ENCODE data around the gene RPS6KA6.

The RPS6KA6 gene

DNA sequence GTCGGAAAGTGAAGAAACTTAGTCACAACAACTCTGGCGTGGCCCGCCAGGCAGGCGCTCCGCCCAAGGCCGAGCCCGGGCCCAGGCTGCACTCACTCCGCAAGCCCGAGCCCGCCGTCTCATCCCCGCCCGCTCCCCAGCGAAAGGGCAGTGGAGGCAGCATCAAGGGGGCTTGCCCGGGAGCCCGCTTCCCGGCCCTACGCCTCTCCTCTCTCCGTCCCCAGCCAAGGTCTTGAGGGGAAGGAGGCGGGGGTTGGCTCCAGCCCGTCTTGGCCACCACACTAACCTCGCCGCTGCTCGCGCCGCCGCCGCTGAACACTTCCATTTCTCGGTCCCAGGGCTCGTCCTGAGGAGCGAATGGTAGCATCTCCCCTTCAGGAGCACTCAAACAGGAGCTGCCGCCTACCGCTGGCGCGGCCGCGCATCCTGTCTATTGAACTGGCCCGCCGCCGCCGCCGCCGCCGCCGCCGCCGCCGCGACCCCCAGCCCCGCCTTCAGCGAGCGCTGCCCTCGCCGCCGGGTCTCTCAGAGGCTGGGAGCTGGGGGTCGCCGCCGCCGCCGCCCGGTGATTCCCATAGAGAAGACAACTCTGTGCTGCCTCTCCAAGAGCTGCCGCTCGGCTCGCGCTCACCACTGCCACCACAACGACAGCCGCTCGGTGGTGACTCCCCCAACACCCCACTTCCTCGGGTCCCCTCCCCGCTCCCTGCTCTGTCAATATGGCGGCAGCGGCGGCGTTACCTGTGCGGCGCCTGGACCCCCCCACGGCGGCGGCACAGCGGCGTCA is at the start of gene RPS6KA6:
RPS6KA6 (minus strand) TSS at position 667 of the 787 bp plus-strand sequence; CDS start at position 367, 300 bp downstream.
- peak within 1 kb of the TSS; percentile 19 for H3K27ac ChIP-seq (ENCODE audit: low read depth, low read length)
- H3K9ac ChIP-seq (ENCODE audit: low read length) = peak within 1 kb of the TSS; percentile 36
- peak within 1 kb of the TSS; percentile 68 for H3K4me3 ChIP-seq (ENCODE audit: low read length)
- no peaks in the 10 kb centered on the region for H3K4me1 ChIP-seq (ENCODE audit: control insufficient read depth, insufficient read depth, low read length)
- H3K36me3 ChIP-seq (ENCODE audit: control insufficient read depth, insufficient read depth, low read length) = no peaks in the 10 kb centered on the region
- no peaks in the 10 kb centered on the region for H3K27me3 ChIP-seq (ENCODE audit: control insufficient read depth, insufficient read depth, low read length)

DNA sequence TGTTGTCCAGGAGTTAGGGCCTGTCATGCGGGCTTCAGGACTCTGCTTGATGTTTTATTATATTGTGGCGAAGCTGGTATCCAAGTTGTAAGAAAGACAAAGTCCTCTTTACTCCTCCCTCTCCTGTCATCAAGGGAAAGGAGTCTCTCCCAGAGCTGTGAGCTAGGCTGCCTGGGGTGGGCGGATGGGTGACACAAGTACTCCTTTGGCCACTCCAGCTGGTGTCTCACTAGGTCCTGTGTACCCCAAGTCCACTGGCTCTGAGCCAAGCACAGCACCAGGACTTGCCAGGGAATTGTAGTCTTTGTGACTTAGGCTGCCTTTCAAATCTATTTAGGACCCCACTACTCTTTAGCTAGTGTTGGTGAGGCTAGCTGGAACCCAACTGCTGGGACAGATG is 36.7 kb upstream of the RPS6KA6 start:
- H3K36me3 ChIP-seq (ENCODE audit: control insufficient read depth, insufficient read depth, low read length) = no peaks in the 10 kb centered on the region
- H3K27me3 ChIP-seq (ENCODE audit: control insufficient read depth, insufficient read depth, low read length) = no peaks in the 10 kb centered on the region
- no peaks in the 10 kb centered on the region for H3K4me1 ChIP-seq (ENCODE audit: control insufficient read depth, insufficient read depth, low read length)
- no peak overlapping the region for H3K27ac ChIP-seq (ENCODE audit: low read depth, low read length)
- no peak overlapping the region for H3K4me3 ChIP-seq (ENCODE audit: low read length)
- H3K9ac ChIP-seq (ENCODE audit: low read length) = no peak overlapping the region

GRCh38 chrX:84223261-84223660 is 35.3 kb upstream of the RPS6KA6 start:
- Histone ChIP-seq H3K9ac (ENCODE audit: low read length) (no peak overlapping the region), H3K27ac (ENCODE audit: low read depth, low read length) (no peak overlapping the region), H3K27me3 (ENCODE audit: control insufficient read depth, insufficient read depth, low read length) (no peaks in the 10 kb centered on the region), H3K4me1 (ENCODE audit: control insufficient read depth, insufficient read depth, low read length) (no peaks in the 10 kb centered on the region), H3K4me3 (ENCODE audit: low read length) (no peak overlapping the region), H3K36me3 (ENCODE audit: control insufficient read depth, insufficient read depth, low read length) (no peaks in the 10 kb centered on the region)

GRCh38 chrX:84221181-84221580 is 33.2 kb upstream of the RPS6KA6 start:
- H3K4me1 ChIP-seq (ENCODE audit: control insufficient read depth, insufficient read depth, low read length) = no peaks in the 10 kb centered on the region
- no peak overlapping the region for H3K4me3 ChIP-seq (ENCODE audit: low read length)
- no peak overlapping the region for H3K9ac ChIP-seq (ENCODE audit: low read length)
- H3K27me3 ChIP-seq (ENCODE audit: control insufficient read depth, insufficient read depth, low read length) = no peaks in the 10 kb centered on the region
- no peak overlapping the region for H3K27ac ChIP-seq (ENCODE audit: low read depth, low read length)
- H3K36me3 ChIP-seq (ENCODE audit: control insufficient read depth, insufficient read depth, low read length) = no peaks in the 10 kb centered on the region

DNA sequence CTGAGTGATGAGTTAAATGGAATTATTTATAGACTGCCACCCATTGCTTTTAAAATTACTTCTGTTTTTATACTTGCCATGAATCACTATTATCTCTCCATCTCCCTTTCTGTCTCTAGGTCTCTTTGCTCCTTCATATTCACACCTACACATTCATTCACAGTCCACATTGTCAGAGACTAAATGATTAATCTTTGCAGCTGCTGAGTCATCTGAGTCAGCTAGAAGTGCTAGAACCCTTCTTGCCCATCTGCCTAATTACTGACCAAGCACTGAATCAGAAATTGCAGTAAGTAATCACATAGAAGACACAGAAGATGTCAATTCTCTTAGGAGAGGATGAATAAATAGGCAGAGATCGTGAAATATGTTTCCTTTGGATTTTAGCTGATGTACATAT is 31.6 kb upstream of the RPS6KA6 start:
- Histone ChIP-seq H3K36me3 (ENCODE audit: control insufficient read depth, insufficient read depth, low read length) (no peaks in the 10 kb centered on the region), H3K9ac (ENCODE audit: low read length) (no peak overlapping the region), H3K4me3 (ENCODE audit: low read length) (no peak overlapping the region), H3K4me1 (ENCODE audit: control insufficient read depth, insufficient read depth, low read length) (no peaks in the 10 kb centered on the region), H3K27ac (ENCODE audit: low read depth, low read length) (no peak overlapping the region), H3K27me3 (ENCODE audit: control insufficient read depth, insufficient read depth, low read length) (no peaks in the 10 kb centered on the region)

GRCh38 chrX:84218726-84219125 is 30.7 kb upstream of the RPS6KA6 start:
- Histone ChIP-seq H3K27me3 (ENCODE audit: control insufficient read depth, insufficient read depth, low read length) (no peaks in the 10 kb centered on the region), H3K4me1 (ENCODE audit: control insufficient read depth, insufficient read depth, low read length) (no peaks in the 10 kb centered on the region), H3K36me3 (ENCODE audit: control insufficient read depth, insufficient read depth, low read length) (no peaks in the 10 kb centered on the region), H3K27ac (ENCODE audit: low read depth, low read length) (no peak overlapping the region), H3K9ac (ENCODE audit: low read length) (no peak overlapping the region), H3K4me3 (ENCODE audit: low read length) (no peak overlapping the region)

DNA sequence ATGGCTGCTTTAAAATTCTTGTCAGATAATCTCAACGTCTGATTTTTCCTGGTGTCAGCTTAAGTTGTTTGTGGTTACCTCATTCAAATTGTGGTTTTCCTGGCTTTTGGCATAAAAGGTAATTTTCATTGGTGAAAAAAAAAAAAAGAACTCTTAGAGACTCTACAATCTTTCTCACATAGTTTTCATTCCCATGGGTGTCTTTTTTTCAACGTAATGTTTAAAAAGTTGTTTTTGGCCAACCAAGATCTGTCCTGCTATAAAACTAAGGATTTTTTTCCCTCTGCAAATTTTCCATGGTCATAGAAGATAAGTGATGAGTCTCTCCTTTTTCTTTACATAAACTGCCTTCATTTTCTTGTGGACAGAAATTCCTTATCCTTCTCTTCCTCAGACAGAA is 28.9 kb upstream of the RPS6KA6 start:
- Histone ChIP-seq H3K27me3 (ENCODE audit: control insufficient read depth, insufficient read depth, low read length) (no peaks in the 10 kb centered on the region), H3K27ac (ENCODE audit: low read depth, low read length) (no peak overlapping the region), H3K36me3 (ENCODE audit: control insufficient read depth, insufficient read depth, low read length) (no peaks in the 10 kb centered on the region), H3K4me1 (ENCODE audit: control insufficient read depth, insufficient read depth, low read length) (no peaks in the 10 kb centered on the region), H3K4me3 (ENCODE audit: low read length) (no peak overlapping the region), H3K9ac (ENCODE audit: low read length) (no peak overlapping the region)

- H3K27me3 ChIP-seq (ENCODE audit: control insufficient read depth, insufficient read depth, low read length) = no peaks in the 10 kb centered on the region
- H3K4me3 ChIP-seq (ENCODE audit: low read length) = no peak overlapping the region
- H3K4me1 ChIP-seq (ENCODE audit: control insufficient read depth, insufficient read depth, low read length) = no peaks in the 10 kb centered on the region
- H3K36me3 ChIP-seq (ENCODE audit: control insufficient read depth, insufficient read depth, low read length) = no peaks in the 10 kb centered on the region
- no peak overlapping the region for H3K9ac ChIP-seq (ENCODE audit: low read length)
- H3K27ac ChIP-seq (ENCODE audit: low read depth, low read length) = no peak overlapping the region
Measured at GRCh38 chrX:84216406-84216805, 28.4 kb upstream of the RPS6KA6 start.

- Histone ChIP-seq H3K4me1 (ENCODE audit: control insufficient read depth, insufficient read depth, low read length) (no peaks in the 10 kb centered on the region), H3K27ac (ENCODE audit: low read depth, low read length) (no peak overlapping the region), H3K36me3 (ENCODE audit: control insufficient read depth, insufficient read depth, low read length) (no peaks in the 10 kb centered on the region), H3K9ac (ENCODE audit: low read length) (no peak overlapping the region), H3K4me3 (ENCODE audit: low read length) (no peak overlapping the region), H3K27me3 (ENCODE audit: control insufficient read depth, insufficient read depth, low read length) (peaks cover 2% of the 10 kb centered on the region)
Measured at GRCh38 chrX:84205276-84205675, 17.3 kb upstream of the RPS6KA6 start.

DNA sequence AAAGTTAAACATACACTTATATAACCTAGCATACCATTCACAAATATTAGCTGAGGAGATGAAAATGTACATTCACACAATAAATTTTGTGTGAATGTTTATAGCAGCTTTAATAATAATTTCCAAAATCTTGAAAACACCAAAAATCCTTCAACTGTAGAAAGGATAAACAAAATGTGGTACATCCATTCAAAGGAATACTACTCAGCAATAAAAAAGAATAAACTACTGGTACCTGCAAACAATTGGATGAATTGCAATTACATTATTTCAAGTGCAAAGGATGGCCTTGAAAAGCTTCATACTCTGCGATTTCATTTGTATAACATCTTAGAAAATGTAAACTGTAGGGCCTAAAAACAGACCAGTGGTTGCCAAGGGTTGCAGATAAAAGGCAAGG is 11.7 kb upstream of the RPS6KA6 start:
- no peak overlapping the region for H3K9ac ChIP-seq (ENCODE audit: low read length)
- no peaks in the 10 kb centered on the region for H3K36me3 ChIP-seq (ENCODE audit: control insufficient read depth, insufficient read depth, low read length)
- H3K4me3 ChIP-seq (ENCODE audit: low read length) = no peak overlapping the region
- no peak overlapping the region for H3K27ac ChIP-seq (ENCODE audit: low read depth, low read length)
- H3K4me1 ChIP-seq (ENCODE audit: control insufficient read depth, insufficient read depth, low read length) = no peaks in the 10 kb centered on the region
- peaks cover 2% of the 10 kb centered on the region for H3K27me3 ChIP-seq (ENCODE audit: control insufficient read depth, insufficient read depth, low read length)

DNA sequence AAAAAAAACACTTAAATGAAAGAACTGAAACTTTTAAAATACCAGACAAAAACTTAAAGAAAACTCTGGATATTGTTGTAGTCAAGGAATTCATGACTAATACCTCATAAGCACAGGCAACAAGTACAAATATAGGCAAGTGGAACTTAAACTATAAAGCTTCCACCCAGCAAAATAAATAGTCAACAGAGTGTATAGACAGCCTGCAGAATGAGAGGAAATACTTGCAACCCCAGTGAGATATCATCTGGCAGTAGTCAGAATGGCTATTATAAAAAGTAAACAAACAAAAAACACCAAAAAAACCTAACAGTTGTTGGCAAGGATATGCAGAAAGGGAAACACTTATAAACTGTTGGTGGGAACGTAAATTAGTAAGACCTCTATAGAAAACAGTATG is 9.6 kb upstream of the RPS6KA6 start:
- no peak overlapping the region for H3K9ac ChIP-seq (ENCODE audit: low read length)
- H3K4me3 ChIP-seq (ENCODE audit: low read length) = no peak overlapping the region
- H3K4me1 ChIP-seq (ENCODE audit: control insufficient read depth, insufficient read depth, low read length) = no peaks in the 10 kb centered on the region
- H3K27ac ChIP-seq (ENCODE audit: low read depth, low read length) = no peak overlapping the region
- no peaks in the 10 kb centered on the region for H3K27me3 ChIP-seq (ENCODE audit: control insufficient read depth, insufficient read depth, low read length)
- no peaks in the 10 kb centered on the region for H3K36me3 ChIP-seq (ENCODE audit: control insufficient read depth, insufficient read depth, low read length)

- Histone ChIP-seq H3K9ac (ENCODE audit: low read length) (no peak overlapping the region), H3K4me1 (ENCODE audit: control insufficient read depth, insufficient read depth, low read length) (no peaks in the 10 kb centered on the region), H3K4me3 (ENCODE audit: low read length) (no peak overlapping the region), H3K27me3 (ENCODE audit: control insufficient read depth, insufficient read depth, low read length) (no peaks in the 10 kb centered on the region), H3K27ac (ENCODE audit: low read depth, low read length) (no peak overlapping the region), H3K36me3 (ENCODE audit: control insufficient read depth, insufficient read depth, low read length) (no peaks in the 10 kb centered on the region)
Measured at GRCh38 chrX:84192006-84192405, 4.0 kb upstream of the RPS6KA6 start.

DNA sequence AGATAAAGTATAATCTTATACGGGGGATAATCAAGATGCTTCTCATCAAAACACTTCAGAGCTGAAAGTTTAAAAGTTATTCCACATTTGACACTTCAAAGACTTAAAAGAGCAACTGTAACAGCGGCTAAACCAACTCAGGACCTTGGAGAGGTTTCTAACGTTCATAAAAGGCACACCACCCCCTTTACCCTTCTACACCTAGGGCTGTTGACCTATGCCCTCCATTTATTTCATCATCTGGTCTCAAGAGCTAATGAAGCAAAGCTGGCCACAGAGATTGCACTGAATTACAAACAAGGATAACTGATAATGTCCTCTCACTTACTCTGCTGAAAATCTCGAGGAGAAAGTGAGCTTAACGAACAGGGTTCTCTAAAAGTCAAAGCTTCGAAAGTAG is 1.1 kb upstream of the RPS6KA6 start:
- H3K27me3 ChIP-seq (ENCODE audit: control insufficient read depth, insufficient read depth, low read length) = no peaks in the 10 kb centered on the region
- no peak overlapping the region for H3K9ac ChIP-seq (ENCODE audit: low read length)
- H3K36me3 ChIP-seq (ENCODE audit: control insufficient read depth, insufficient read depth, low read length) = no peaks in the 10 kb centered on the region
- no peak overlapping the region for H3K27ac ChIP-seq (ENCODE audit: low read depth, low read length)
- no peak overlapping the region for H3K4me3 ChIP-seq (ENCODE audit: low read length)
- H3K4me1 ChIP-seq (ENCODE audit: control insufficient read depth, insufficient read depth, low read length) = no peaks in the 10 kb centered on the region
